C4-2B (cell line): Measurements from ENCODE around the gene A2M.

Experiments
- H3K27ac ChIP-seq: fragments of 450-650 bp; 2 replicates; pipeline ENCODE4 v1.5.1; 2017
- CTCF ChIP-seq: fragments of 450-650 bp; conservative IDR thresholded peaks from 2 replicates; pipeline ENCODE4 v1.5.1; 2017; ENCODE audit warnings: mild to moderate bottlenecking
- ZFX ChIP-seq: fragments of 450-650 bp; IDR thresholded peaks from 2 replicates; pipeline ENCODE4 v1.6.1; 2017

A2M gene

GRCh38 chr12:9022592-9022991, 93.1 kb downstream of the A2M start:
- TF ChIP-seq CTCF (no peak), ZFX (no peak)
- H3K27ac ChIP-seq: no peak overlapping the region
